Measurements from ENCODE around the gene MORN1. TPM values are rescaled to one million over a fixed set of nuclear protein-coding genes. Genes with fewer than 3 reads are reported as not detected.

Gene MORN1
- total RNA-seq, 1 donor = 13.4 TPM

GRCh38 chr1:2382621-2383361 lies 8.6 kb downstream of the MORN1 start:
- Histone ChIP-seq H3K27ac (ENCODE audit: low read depth, low read length) (no peak overlapping the region), H3K27me3 (ENCODE audit: insufficient read depth, low read length) (no peaks in the 10 kb centered on the region), H3K4me1 (ENCODE audit: insufficient read depth, low read length) (peaks cover 5% of the 10 kb centered on the region), H3K36me3 (ENCODE audit: insufficient read depth, low read length) (peaks cover 7% of the 10 kb centered on the region), H3K4me3 (ENCODE audit: insufficient read depth, low read length) (no peak overlapping the region), H2AFZ (ENCODE audit: low read length) (no peak overlapping the region), H3K4me2 (ENCODE audit: insufficient read depth, low read length) (no peak overlapping the region), H3K79me2 (ENCODE audit: insufficient read depth, low read length) (no peaks in the 10 kb centered on the region), H4K20me1 (ENCODE audit: insufficient read depth, low read length) (no peaks in the 10 kb centered on the region), H3K9me3 (ENCODE audit: low read depth, low read length) (no peaks in the 10 kb centered on the region)
- peak; percentile 97 for DNase-seq (ENCODE audit: insufficient read length, low spot score, missing footprints)
- TF ChIP-seq CTCF (IDR thresholded peaks at IDR 0.05; ENCODE audit: extremely low read depth, low read depth, low read length) = peak; percentile 41

- Histone ChIP-seq H3K36me3 (ENCODE audit: insufficient read depth, low read length) (no peaks in the 10 kb centered on the region), H3K27me3 (ENCODE audit: insufficient read depth, low read length) (no peaks in the 10 kb centered on the region), H3K9me3 (ENCODE audit: low read depth, low read length) (no peaks in the 10 kb centered on the region), H3K27ac (ENCODE audit: low read depth, low read length) (no peak overlapping the region), H4K20me1 (ENCODE audit: insufficient read depth, low read length) (no peaks in the 10 kb centered on the region), H3K79me2 (ENCODE audit: insufficient read depth, low read length) (no peaks in the 10 kb centered on the region), H3K4me1 (ENCODE audit: insufficient read depth, low read length) (peaks cover 5% of the 10 kb centered on the region), H3K4me2 (ENCODE audit: insufficient read depth, low read length) (no peak overlapping the region), H2AFZ (ENCODE audit: low read length) (no peak overlapping the region), H3K4me3 (ENCODE audit: insufficient read depth, low read length) (no peak overlapping the region)
- DNase-seq (ENCODE audit: insufficient read length, low spot score, missing footprints) = peak; percentile 100
- TF ChIP-seq CTCF (IDR thresholded peaks at IDR 0.05; ENCODE audit: extremely low read depth, low read depth, low read length) = peak; percentile 78
Measured at GRCh38 chr1:2381741-2382620, 9.4 kb downstream of the MORN1 start.

- no peak overlapping the region for H3K4me3 ChIP-seq (ENCODE audit: insufficient read depth, low read length)
- no peak overlapping the region for H3K4me2 ChIP-seq (ENCODE audit: insufficient read depth, low read length)
- peaks cover 5% of the 10 kb centered on the region for H3K4me1 ChIP-seq (ENCODE audit: insufficient read depth, low read length)
- no peaks in the 10 kb centered on the region for H4K20me1 ChIP-seq (ENCODE audit: insufficient read depth, low read length)
- H3K9me3 ChIP-seq (ENCODE audit: low read depth, low read length) = no peaks in the 10 kb centered on the region
- H3K36me3 ChIP-seq (ENCODE audit: insufficient read depth, low read length) = no peaks in the 10 kb centered on the region
- H3K27ac ChIP-seq (ENCODE audit: low read depth, low read length) = no peak overlapping the region
- no peaks in the 10 kb centered on the region for H3K27me3 ChIP-seq (ENCODE audit: insufficient read depth, low read length)
- no peak for DNase-seq (ENCODE audit: insufficient read length, low spot score, missing footprints)
- TF ChIP-seq CTCF (IDR thresholded peaks at IDR 0.05; ENCODE audit: extremely low read depth, low read depth, low read length) = no peak
- H2AFZ ChIP-seq (ENCODE audit: low read length) = no peak overlapping the region
- H3K79me2 ChIP-seq (ENCODE audit: insufficient read depth, low read length) = no peaks in the 10 kb centered on the region
Measured at GRCh38 chr1:2380816-2381591, 10.3 kb downstream of the MORN1 start.
